Adrenal gland (tissue), 12 donors: Measurements from ENCODE around the gene COL23A1. TPM values are rescaled to one million over a fixed set of nuclear protein-coding genes. Genes with fewer than 3 reads are reported as not detected.

ENCODE experiments used
- DNase-seq, 7 donors: peaks; one replicate each; pipeline ENCODE4 v3.0.0-alpha.2; 2019 to 2020
- H3K27ac ChIP-seq, 5 donors: fragments of 200-600 bp; sonication (generic) in 4 of 5; 1 replicate in 3 of 5; 2 replicates in 2 of 5; pipeline versions ENCODE4 v1.5.1 to v1.8.0; 2016 to 2020; ENCODE audit warnings: mild to moderate bottlenecking in 1 of 5
- H3K27me3 ChIP-seq: fragments of 200-600 bp; 2 replicates; pipeline ENCODE4 v1.8.0; 2021
- H3K36me3 ChIP-seq, 2 donors: fragments of 200-600 bp; replicated peaks in 1 of 2; 1 replicate in 1 of 2; 2 replicates in 1 of 2; pipeline versions ENCODE4 v1.5.1 to v1.8.0; 2018 to 2022
- H3K4me1 ChIP-seq, 2 donors: fragments of 200-600 bp; replicated peaks in 1 of 2; 1 replicate in 1 of 2; 2 replicates in 1 of 2; pipeline versions ENCODE4 v1.5.1 to v1.8.0; 2018 to 2021
- H3K4me3 ChIP-seq, 4 donors: fragments of 200-600 bp; sonication (generic) in 3 of 4; one replicate each; pipeline ENCODE4 v1.5.1; 2016 to 2018
- H3K9me3 ChIP-seq, 3 donors: fragments of 200-600 bp; sonication (generic) in 1 of 3; replicated peaks in 1 of 3; 1 replicate in 2 of 3; 2 replicates in 1 of 3; pipeline versions ENCODE4 v1.5.1 to v1.8.0; 2016 to 2021
- POLR2A ChIP-seq, 2 donors: fragments of 450-650 bp; IDR thresholded peaks; one replicate each; pipeline ENCODE4 v1.6.1; 2017; ENCODE audit warnings: antibody characterized with exemption in 2 of 2, mild to moderate bottlenecking in 2 of 2, moderate library complexity in 1 of 2
- WGBS, 4 donors: extraction: QIAGEN DNeasy Blood & Tissue Kit in 2 of 4; methylation state at CpG; one replicate each; pipeline versions ENCODE4 v1.1.5 to v1.1.7; 2013 to 2017; 5-methylcytosine and 5-hydroxymethylcytosine counted together
- intact Hi-C, 2 donors: fragments of 100-400 bp; cut with DNase I; formaldehyde crosslinking; loops; one replicate each; pipeline versions ENCODE4 v1.14.1 to v1.15.0; 2022 to 2023
- polyA plus RNA-seq, 3 donors: library from polyadenylated mRNA; stranded (reverse); fragments of 200-250 nt in 2 of 3; fragments of 350-450 nt in 1 of 3; fragmentation: Illumina TruSeq in 1 of 3; extraction: RNeasy Lipid Tissue Mini Kit (QIAGEN cat#74804) in 1 of 3; gene quantifications; one replicate each; pipeline ENCODE4 v1.2.3, GENCODE V29; 2013 to 2014
- total RNA-seq, 9 donors: library from RNA; depleted of rRNA in 4 of 9; stranded (reverse); fragments of >200 nt in 4 of 9; fragments of 120-200 nt in 1 of 9; fragmentation: NEBNext Ultra II Directional in 1 of 9; extraction: Animal tissue kit (Norgen Biotek cat#: 25700) in 1 of 9; gene quantifications; one replicate each; pipeline versions ENCODE4 v1.1.0 to v1.2.4, GENCODE V29; 2013 to 2023
- TF ChIP-seq, protein P1 (sequence below), 6 experiments: fragments of 450-650 bp in 4 of 6; fragments of 200-600 bp in 2 of 6; sonication (generic) in 1 of 6; IDR thresholded peaks; 1 replicate in 5 of 6; 2 replicates in 1 of 6; pipeline versions ENCODE4 v1.5.1 to v1.8.0; 2016 to 2021; ENCODE audit warnings: antibody characterized with exemption in 6 of 6, mild to moderate bottlenecking in 2 of 6, moderate library complexity in 1 of 6
- donor health status: healthy with polysubstance abuse.
- donor health status: Bipolar disorder and iron deficiency.
- donor health status: DM: yes; HTN: yes; CAD: no.
- donor health status: DM: no; HTN: no; CAD: no.
- donor health status: DM: no; HTN: no; CAD: no.
- donor health status: DM: yes; HTN: yes; CAD: no.

COL23A1 gene
- total and polyA plus RNA-seq, 12 donors: 0.09 to 4.4 (median 0.88) TPM

DNA sequence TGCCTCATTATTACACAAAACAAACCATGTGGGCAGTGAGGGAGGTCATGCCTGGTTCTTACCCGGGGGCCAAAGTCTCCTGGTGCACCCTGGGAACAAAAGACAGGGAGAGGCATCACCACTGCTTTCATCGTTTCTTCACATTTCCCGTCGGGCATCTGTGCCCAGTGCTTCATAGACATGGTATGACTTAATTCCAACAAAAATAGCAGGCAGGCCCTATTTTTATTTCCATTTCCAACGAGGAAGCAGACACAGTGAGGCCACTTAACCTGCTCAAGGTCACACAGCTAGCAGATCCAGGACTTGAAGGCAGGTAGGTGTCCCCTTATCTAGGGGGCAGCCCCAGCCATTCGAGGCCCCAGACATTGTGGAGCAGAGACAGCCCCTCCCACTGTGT is 322.9 kb downstream of the COL23A1 start:
- Histone ChIP-seq H3K9me3 (no peaks in the 10 kb centered on the region), H3K36me3 (no peaks in the 10 kb centered on the region), H3K27me3 (no peaks in the 10 kb centered on the region), H3K4me3 (no peak overlapping the region), H3K27ac (no peak overlapping the region), H3K4me1 (no peaks in the 10 kb centered on the region)
- intact Hi-C loops: no loop called here
- no peak for DNase-seq
- no peak for TF ChIP-seq POLR2A (IDR thresholded peaks at IDR 0.05)
- TF ChIP-seq, protein P1, sequence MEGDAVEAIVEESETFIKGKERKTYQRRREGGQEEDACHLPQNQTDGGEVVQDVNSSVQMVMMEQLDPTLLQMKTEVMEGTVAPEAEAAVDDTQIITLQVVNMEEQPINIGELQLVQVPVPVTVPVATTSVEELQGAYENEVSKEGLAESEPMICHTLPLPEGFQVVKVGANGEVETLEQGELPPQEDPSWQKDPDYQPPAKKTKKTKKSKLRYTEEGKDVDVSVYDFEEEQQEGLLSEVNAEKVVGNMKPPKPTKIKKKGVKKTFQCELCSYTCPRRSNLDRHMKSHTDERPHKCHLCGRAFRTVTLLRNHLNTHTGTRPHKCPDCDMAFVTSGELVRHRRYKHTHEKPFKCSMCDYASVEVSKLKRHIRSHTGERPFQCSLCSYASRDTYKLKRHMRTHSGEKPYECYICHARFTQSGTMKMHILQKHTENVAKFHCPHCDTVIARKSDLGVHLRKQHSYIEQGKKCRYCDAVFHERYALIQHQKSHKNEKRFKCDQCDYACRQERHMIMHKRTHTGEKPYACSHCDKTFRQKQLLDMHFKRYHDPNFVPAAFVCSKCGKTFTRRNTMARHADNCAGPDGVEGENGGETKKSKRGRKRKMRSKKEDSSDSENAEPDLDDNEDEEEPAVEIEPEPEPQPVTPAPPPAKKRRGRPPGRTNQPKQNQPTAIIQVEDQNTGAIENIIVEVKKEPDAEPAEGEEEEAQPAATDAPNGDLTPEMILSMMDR (IDR thresholded peaks at IDR 0.05): no peak
- WGBS, 4 donors: 56 to 75% (median 61%) methylated on average over 6 of the region's 6 CpGs

DNA sequence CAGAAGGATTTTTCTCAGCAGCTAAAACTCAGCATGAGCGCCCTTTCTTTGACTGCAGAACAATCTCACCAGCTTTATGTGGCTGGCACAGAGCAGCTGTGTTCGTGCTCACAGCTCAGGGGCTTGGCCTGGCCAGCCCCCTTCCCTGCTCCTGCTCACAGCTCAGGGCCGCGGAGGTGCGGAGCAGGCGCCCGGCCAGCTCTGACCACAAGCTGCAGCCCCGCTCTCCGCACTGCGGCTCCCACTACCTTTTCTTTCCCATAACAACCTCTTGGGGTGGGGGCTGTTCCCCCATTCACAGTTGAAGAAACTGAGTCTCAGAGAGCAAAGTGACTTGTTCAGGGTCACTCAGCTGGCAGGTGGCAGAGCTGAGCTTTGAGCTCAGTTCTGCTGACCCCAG is 323.6 kb downstream of the COL23A1 start:
- no peak overlapping the region for H3K4me3 ChIP-seq
- 90 to 97% (median 93%) methylated on average over 10 of the region's 10 CpGs for WGBS, 4 donors
- TF ChIP-seq, protein P1 (IDR thresholded peaks at IDR 0.05): no peak
- no peak for TF ChIP-seq POLR2A (IDR thresholded peaks at IDR 0.05)
- DNase-seq: no peak
- no peaks in the 10 kb centered on the region for H3K36me3 ChIP-seq
- no peaks in the 10 kb centered on the region for H3K9me3 ChIP-seq
- no peak overlapping the region for H3K27ac ChIP-seq
- no peaks in the 10 kb centered on the region for H3K27me3 ChIP-seq
- intact Hi-C loops: no loop called here
- no peaks in the 10 kb centered on the region for H3K4me1 ChIP-seq

DNA sequence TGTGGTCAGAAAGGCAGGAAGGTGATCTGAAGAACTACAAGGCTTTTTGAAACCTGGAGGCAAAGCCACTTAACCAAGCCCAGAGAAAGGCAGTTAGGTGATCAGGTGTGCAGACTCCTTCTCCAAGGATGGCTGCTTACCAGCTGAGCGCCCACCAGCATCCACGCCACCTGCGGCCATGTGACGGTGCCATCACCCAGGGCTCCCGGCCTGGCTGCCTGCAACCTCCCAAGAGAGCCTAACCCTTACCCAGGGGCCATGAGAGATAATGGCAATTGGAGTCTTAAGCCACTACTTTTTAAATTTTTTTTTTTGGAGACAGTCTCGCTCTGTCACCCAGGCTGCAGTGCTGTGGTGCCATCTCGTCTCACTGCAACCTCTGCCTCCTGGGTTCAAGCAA is 324.4 kb downstream of the COL23A1 start:
- Histone ChIP-seq H3K4me1 (no peaks in the 10 kb centered on the region), H3K4me3 (no peak overlapping the region), H3K27ac (no peak overlapping the region), H3K27me3 (no peaks in the 10 kb centered on the region), H3K36me3 (no peaks in the 10 kb centered on the region), H3K9me3 (no peaks in the 10 kb centered on the region)
- TF ChIP-seq, protein P1 (IDR thresholded peaks at IDR 0.05): no peak
- no peak for TF ChIP-seq POLR2A (IDR thresholded peaks at IDR 0.05)
- 91 to 99% (median 94%) methylated on average over 7 of the region's 7 CpGs for WGBS, 4 donors
- intact Hi-C loops: no loop called here
- no peak for DNase-seq

DNA sequence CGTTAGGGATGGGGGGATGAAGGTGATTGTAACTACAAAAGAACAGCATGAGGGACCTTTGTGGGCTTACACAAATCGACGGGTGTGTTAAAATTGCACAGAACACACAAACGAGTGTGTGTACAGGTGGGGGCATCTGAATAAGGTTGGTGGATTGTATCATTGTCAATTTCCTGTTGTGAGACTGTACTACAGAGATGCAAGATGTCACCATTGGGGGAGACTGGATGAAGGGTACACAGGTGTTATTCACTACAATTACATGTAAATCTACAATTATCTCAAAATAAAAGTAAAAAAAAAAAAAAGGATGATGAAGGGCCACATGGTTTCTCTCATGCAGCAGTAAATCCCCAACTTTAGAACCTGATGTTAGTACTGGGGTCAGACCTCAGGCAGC is 326.1 kb downstream of the COL23A1 start:
- no peaks in the 10 kb centered on the region for H3K9me3 ChIP-seq
- intact Hi-C loops: no loop called here
- no peaks in the 10 kb centered on the region for H3K27me3 ChIP-seq
- no peak overlapping the region for H3K27ac ChIP-seq
- no peaks in the 10 kb centered on the region for H3K36me3 ChIP-seq
- 79 to 90% (median 86%) methylated on average over 4 of the region's 4 CpGs for WGBS, 4 donors
- DNase-seq: no peak
- no peak overlapping the region for H3K4me3 ChIP-seq
- H3K4me1 ChIP-seq: no peaks in the 10 kb centered on the region
- no peak for TF ChIP-seq POLR2A (IDR thresholded peaks at IDR 0.05)
- TF ChIP-seq, protein P1 (IDR thresholded peaks at IDR 0.05): no peak
